GM18507 (cell line): ENCODE measurements around the gene RIPOR3.

Experiments used
- DNase-seq: peaks from one replicate; pipeline ENCODE4 v3.0.0; 2011; ENCODE audit warnings: low read depth; ENCODE audit not compliant: insufficient read length; ENCODE audit errors: extremely low spot score
- FAIRE-seq: peaks from 2 replicates; lab custom pipeline; 2011; peaks lifted over from hg19 to GRCh38; lab: Jason Lieb, UNC

Gene RIPOR3

GRCh38 chr20:50584687-50585086, 106.7 kb downstream of the RIPOR3 start:
- DNase-seq, result no peak
- FAIRE-seq, result no peak

- DNase-seq (no peak), FAIRE-seq (no peak)
Observed at GRCh38 chr20:50583442-50584150, 107.7 kb downstream of the RIPOR3 start.

GRCh38 chr20:50582591-50583234, 108.6 kb downstream of the RIPOR3 start:
- DNase-seq (no peak), FAIRE-seq (no peak)

- DNase-seq (no peak), FAIRE-seq (no peak)
Observed at GRCh38 chr20:50582092-50582491, 109.2 kb downstream of the RIPOR3 start.

- no peak for FAIRE-seq
- DNase-seq, result no peak
Observed at GRCh38 chr20:50580842-50581544, 110.3 kb downstream of the RIPOR3 start.

GRCh38 chr20:50580016-50580747, 111.2 kb downstream of the RIPOR3 start:
- DNase-seq, result peak; percentile 43
- FAIRE-seq, result peak; percentile 5

- FAIRE-seq, result no peak
Observed at GRCh38 chr20:50579511-50579910, 111.8 kb downstream of the RIPOR3 start.

GRCh38 chr20:50578778-50579165, 112.6 kb downstream of the RIPOR3 start:
- no peak for FAIRE-seq
- no peak for DNase-seq

More at GRCh38 chr20:50579511-50579910, 111.8 kb downstream of the RIPOR3 start:
- DNase-seq, result no peak

GRCh38 chr20:50578061-50578777, 113.1 kb downstream of the RIPOR3 start:
- no peak for FAIRE-seq
- DNase-seq, result no peak

- FAIRE-seq (no peak), DNase-seq (no peak)
Observed at GRCh38 chr20:50577175-50578018, 113.9 kb downstream of the RIPOR3 start.

- no peak for FAIRE-seq
- no peak for DNase-seq
Observed at GRCh38 chr20:50575865-50576720, 115.2 kb downstream of the RIPOR3 start.

GRCh38 chr20:50574586-50574985, 116.8 kb downstream of the RIPOR3 start:
- no peak for DNase-seq

GRCh38 chr20:50574108-50574507, 117.2 kb downstream of the RIPOR3 start:
- DNase-seq (no peak), FAIRE-seq (no peak)

More at GRCh38 chr20:50574586-50574985, 116.8 kb downstream of the RIPOR3 start:
- no peak for FAIRE-seq

- FAIRE-seq, result no peak
- no peak for DNase-seq
Observed at GRCh38 chr20:50572938-50573777, 118.2 kb downstream of the RIPOR3 start.

GRCh38 chr20:50571466-50571865, 119.9 kb downstream of the RIPOR3 start:
- FAIRE-seq (no peak), DNase-seq (no peak)

GRCh38 chr20:50569864-50570836, 121.2 kb downstream of the RIPOR3 start:
- peak; percentile 75 for FAIRE-seq
- DNase-seq, result no peak
